ENCODE results near the gene ACOT2. TPM values are rescaled to one million over a fixed set of nuclear protein-coding genes. Genes with fewer than 3 reads are reported as not detected.

The ACOT2 gene
- total and polyA plus RNA-seq, 12 donors: 54.9 to 267 (median 153) TPM

DNA sequence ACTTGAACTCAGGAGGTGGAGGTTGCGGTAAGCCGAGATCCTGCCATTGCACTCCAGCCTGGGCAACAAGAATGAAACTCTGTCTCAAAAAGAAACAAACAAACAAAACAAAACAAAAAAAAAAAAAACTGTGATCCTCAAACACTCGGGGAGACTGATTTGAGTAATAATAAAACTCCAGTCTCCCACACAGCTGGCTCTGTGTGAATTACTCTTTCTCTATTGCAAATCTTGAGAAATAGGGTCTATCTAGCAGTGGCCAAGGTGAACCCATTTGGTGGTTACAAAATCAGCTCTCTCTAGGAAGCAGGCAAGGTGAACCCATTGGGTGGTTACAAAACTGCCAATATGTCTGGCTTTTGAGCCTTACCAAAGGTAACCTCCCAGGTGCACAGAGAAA lies 37.3 kb downstream of the ACOT2 start:
- H3K4me3 ChIP-seq: no peak overlapping the region
- intact Hi-C loops (cut with DNase I): no loop called here
- DNase-seq (no peak), ATAC-seq (no peak)
- no peaks in the 10 kb centered on the region for H3K4me1 ChIP-seq
- no peaks in the 10 kb centered on the region for H3K36me3 ChIP-seq
- TF ChIP-seq, protein P1, sequence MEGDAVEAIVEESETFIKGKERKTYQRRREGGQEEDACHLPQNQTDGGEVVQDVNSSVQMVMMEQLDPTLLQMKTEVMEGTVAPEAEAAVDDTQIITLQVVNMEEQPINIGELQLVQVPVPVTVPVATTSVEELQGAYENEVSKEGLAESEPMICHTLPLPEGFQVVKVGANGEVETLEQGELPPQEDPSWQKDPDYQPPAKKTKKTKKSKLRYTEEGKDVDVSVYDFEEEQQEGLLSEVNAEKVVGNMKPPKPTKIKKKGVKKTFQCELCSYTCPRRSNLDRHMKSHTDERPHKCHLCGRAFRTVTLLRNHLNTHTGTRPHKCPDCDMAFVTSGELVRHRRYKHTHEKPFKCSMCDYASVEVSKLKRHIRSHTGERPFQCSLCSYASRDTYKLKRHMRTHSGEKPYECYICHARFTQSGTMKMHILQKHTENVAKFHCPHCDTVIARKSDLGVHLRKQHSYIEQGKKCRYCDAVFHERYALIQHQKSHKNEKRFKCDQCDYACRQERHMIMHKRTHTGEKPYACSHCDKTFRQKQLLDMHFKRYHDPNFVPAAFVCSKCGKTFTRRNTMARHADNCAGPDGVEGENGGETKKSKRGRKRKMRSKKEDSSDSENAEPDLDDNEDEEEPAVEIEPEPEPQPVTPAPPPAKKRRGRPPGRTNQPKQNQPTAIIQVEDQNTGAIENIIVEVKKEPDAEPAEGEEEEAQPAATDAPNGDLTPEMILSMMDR (IDR thresholded peaks at IDR 0.05): no peak
- H3K27ac ChIP-seq: no peak overlapping the region
- H3K27me3 ChIP-seq: no peaks in the 10 kb centered on the region
- H3K9me3 ChIP-seq: peaks cover 0 to 5% (median 0%) of the 10 kb centered on the region in 11 donors
- WGBS, 2 donors: 91 to 100% methylated on average over 3 of the region's 3 CpGs

DNA sequence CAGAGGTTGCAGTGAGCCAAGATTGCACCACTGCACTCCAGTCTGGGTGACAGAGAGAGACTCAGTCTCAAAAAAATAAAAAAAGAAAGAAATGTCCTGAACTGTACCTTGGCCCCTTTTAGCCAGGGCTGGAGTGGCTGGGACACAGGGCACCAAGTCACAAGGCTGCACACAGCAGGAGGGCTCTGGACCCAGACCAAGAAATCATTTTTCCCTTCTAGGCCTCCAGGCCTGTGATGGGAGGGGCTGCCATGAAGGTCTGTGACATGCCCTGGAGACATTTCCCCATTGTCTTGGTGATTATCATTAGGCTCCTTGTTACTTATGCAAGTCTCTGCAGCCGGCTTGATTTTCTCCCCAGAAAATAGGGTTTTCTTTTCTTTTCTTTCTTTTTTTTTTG lies 38.2 kb downstream of the ACOT2 start:
- H3K9me3 ChIP-seq: peaks cover 0 to 5% (median 0%) of the 10 kb centered on the region in 11 donors
- DNase-seq: no peak
- H3K4me3 ChIP-seq: no peak overlapping the region
- H3K36me3 ChIP-seq: no peaks in the 10 kb centered on the region
- H3K27me3 ChIP-seq: no peaks in the 10 kb centered on the region
- 86 to 98% methylated on average over 1 of the region's 1 CpG for WGBS, 2 donors
- intact Hi-C loops (cut with DNase I): no loop called here
- H3K27ac ChIP-seq: no peak overlapping the region
- no peak for ATAC-seq
- H3K4me1 ChIP-seq: peaks cover 0 to 5% (median 0%) of the 10 kb centered on the region in 9 donors
- TF ChIP-seq, protein P1 (IDR thresholded peaks at IDR 0.05): no peak

DNA sequence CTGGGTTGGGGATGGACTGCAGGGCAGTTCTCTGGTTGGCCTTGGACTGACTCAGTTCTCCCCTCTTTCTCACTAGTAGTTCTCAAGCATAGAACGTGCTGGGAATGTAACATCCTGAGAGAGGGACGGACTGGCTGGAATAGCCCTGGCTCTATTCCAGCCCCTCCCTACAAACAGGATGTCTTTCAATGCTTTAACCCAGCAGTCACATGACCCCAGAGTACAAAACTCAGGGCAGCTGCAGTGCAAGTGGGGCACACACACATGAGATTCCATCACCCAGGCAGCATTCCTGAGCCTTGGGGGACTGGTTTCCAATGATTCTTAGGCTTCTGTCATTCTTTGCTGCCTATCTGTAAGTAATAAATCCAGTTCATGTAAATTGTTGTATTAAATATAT lies 41.7 kb downstream of the ACOT2 start:
- TF ChIP-seq, protein P1 (IDR thresholded peaks at IDR 0.05): no peak
- no peak for ATAC-seq

DNA sequence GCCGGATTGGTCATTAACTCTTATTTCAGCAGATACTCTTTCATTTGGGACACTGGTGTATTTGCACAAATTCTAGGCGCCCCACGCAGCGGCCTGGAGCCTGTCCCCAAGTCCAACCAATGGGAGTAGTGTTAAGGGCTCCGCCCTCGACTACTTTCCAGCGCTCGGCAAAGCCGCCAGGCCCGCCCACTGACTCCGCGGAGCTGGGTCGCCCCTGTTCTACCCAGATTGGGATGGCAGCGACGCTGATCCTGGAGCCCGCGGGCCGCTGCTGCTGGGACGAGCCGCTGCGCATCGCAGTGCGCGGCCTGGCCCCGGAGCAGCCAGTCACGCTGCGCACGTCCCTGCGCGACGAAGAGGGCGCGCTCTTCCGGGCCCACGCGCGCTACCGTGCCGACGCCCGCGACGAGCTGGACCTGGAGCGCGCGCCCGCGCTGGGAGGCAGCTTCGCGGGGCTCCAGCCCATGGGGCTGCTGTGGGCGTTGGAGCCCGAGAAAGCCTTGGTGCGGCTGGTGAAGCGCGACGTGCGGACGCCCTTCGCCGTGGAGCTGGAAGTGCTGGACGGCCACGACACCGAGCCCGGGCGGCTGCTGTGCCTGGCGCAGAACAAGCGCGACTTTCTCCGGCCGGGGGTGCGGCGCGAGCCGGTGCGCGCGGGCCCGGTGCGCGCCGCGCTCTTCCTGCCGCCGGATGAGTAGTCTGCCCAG lies 43.5 kb downstream of the ACOT2 start, which contains the start of gene ACOT6:
Gene ACOT6 (plus strand): TSS at position 179 of the 707 bp plus-strand sequence. CDS start 55 bp downstream, at position 234.
- peak; percentile 62 to 73 for DNase-seq
- H3K4me3 ChIP-seq: peak within 1 kb of the TSS; percentile 49 to 67 (median 63)
- peak within 1 kb of the TSS in 9 of 10 donors; percentile 70 to 88 (median 79) for H3K27ac ChIP-seq
- TF ChIP-seq, protein P1 (IDR thresholded peaks at IDR 0.05): no peak
- peaks cover 0 to 8% (median 0%) of the 10 kb centered on the region in 7 donors for H3K27me3 ChIP-seq
- 0 to 1% methylated on average over 82 to 84 of the region's 84 CpGs for WGBS, 2 donors
- H3K4me1 ChIP-seq: peaks cover 0 to 11% (median 0%) of the 10 kb centered on the region in 9 donors
- ATAC-seq: peak; percentile 89 to 95 (median 94)
- intact Hi-C loops (cut with DNase I): no loop called here
- H3K9me3 ChIP-seq: peaks cover 0 to 5% (median 0%) of the 10 kb centered on the region in 11 donors
- H3K36me3 ChIP-seq: no peaks in the 10 kb centered on the region

More for the DNA sequence above, 41.7 kb downstream of the ACOT2 start:
- Histone ChIP-seq H3K27me3 (peaks cover 0 to 8% (median 0%) of the 10 kb centered on the region in 7 donors), H3K36me3 (no peaks in the 10 kb centered on the region), H3K4me3 (no peak overlapping the region), H3K4me1 (peaks cover 0 to 11% (median 0%) of the 10 kb centered on the region in 9 donors), H3K27ac (no peak overlapping the region), H3K9me3 (peaks cover 0 to 5% (median 0%) of the 10 kb centered on the region in 11 donors)
- DNase-seq: no peak
- 37 to 65% methylated on average over 2 of the region's 2 CpGs for WGBS, 2 donors
- intact Hi-C loops (cut with DNase I): no loop called here
